GM10248 (cell line): ENCODE data around the gene PBX1.

ENCODE experiments used
- CTCF ChIA-PET: fragments of 300-600 bp; sonication (Branson Sonifier 250); formaldehyde crosslinking; extraction: SDS; loops from one replicate; lab custom pipeline; 2021; ENCODE audit warnings: antibody characterized with exemption; lab: Yijun Ruan, JAX
- POLR2A ChIA-PET: fragments of 350-650 bp; sonication (Branson Sonifier 250); formaldehyde crosslinking; extraction: SDS; loops from one replicate; lab custom pipeline; 2020; ENCODE audit warnings: antibody characterized with exemption; lab: Yijun Ruan, JAX
- DNase-seq: peaks from one replicate; pipeline ENCODE4 v3.0.0; 2012; ENCODE audit errors: extremely low spot score
- TF ChIP-seq, protein P1 (sequence below): IDR thresholded peaks from 2 replicates; pipeline ENCODE4 v1.5.1; 2012; ENCODE audit warnings: mild to moderate bottlenecking, low read depth; ENCODE audit errors: extremely low read depth, missing control alignments, control extremely low read depth

The PBX1 gene

DNA sequence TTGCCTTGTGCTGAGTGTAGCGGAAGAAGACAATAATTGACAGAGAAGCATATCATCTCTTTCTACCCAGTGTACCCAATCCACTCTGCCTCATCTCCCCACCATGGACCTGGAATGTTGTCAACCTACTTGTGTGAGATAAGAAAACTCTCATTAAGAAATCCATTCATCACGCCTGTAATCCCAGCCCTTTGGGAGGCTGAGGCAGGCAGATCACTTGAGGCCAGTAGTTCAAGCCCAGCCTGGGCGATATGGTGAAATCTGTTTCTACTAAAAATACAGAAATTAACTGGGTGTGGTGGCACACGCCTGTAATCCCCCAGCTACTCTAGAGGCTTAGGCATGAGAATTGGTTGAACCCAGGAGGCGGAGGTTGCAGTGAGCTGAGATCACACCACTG, 209.6 kb downstream of the PBX1 start:
- ChIA-PET CTCF (no interaction called here), POLR2A (no interaction called here)
- TF ChIP-seq, protein P1, sequence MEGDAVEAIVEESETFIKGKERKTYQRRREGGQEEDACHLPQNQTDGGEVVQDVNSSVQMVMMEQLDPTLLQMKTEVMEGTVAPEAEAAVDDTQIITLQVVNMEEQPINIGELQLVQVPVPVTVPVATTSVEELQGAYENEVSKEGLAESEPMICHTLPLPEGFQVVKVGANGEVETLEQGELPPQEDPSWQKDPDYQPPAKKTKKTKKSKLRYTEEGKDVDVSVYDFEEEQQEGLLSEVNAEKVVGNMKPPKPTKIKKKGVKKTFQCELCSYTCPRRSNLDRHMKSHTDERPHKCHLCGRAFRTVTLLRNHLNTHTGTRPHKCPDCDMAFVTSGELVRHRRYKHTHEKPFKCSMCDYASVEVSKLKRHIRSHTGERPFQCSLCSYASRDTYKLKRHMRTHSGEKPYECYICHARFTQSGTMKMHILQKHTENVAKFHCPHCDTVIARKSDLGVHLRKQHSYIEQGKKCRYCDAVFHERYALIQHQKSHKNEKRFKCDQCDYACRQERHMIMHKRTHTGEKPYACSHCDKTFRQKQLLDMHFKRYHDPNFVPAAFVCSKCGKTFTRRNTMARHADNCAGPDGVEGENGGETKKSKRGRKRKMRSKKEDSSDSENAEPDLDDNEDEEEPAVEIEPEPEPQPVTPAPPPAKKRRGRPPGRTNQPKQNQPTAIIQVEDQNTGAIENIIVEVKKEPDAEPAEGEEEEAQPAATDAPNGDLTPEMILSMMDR, result no peak
- no peak for DNase-seq

DNA sequence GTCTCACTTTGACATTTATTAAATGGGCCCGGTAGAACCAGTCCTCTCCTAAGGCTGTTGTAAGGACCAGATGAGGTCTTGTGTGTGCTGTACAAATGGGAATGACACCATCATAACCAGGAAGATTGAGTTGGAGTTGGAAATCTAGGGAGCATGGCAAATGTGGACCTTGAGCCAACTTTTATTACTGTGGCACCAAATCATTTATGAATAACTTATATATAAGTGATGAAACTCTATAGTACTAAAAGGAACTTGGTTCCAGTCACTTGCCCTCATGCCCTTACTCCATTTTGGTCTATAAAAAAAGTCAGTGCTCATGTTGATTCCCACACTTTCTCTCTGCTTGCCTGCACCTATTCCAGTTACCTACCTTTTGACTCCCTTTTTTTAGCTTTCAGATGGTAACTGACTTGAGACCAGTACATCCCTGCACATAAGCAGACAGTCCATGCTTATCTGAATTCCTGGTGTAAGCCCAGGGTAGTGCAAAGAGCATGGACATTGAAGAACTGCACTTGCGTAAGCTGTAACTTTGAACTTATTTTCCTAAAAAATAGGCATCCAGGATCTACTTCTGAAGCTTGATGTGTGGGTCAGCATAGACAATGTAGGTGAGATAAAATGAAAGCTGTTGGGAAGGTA, 210.6 kb downstream of the PBX1 start:
- ChIA-PET CTCF (interaction anchor here (1.0 to 1.1 kb wide), 2 partner anchors 11 to 18 kb away, joined by 3 to 5 read pairs; no protein-coding TSS in a partner anchor), POLR2A (no interaction called here)
- TF ChIP-seq, protein P1, result no peak

DNA sequence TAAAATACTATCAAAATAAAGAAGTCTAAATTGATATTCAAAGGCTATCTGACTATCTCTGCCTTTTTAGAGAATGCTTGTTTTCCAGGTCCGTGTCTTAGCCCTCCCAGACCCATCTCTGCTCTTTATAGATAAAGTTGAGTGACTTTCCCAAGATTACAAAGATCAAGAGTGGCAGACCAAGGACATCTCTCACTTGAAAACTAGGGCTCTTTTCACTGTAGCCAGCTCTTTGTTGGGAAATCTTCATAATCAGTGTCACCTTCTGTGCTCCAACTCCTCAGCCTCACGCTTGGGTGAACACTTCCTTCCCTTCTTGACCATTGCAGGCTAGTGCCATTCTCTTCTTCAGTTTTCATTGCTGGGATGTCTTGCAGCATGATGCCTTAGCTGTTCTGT, 211.1 kb downstream of the PBX1 start:
- DNase-seq, result no peak
- CTCF ChIA-PET, result interaction anchor here (1.0 to 1.1 kb wide), 2 partner anchors 10 to 17 kb away, joined by 3 to 5 read pairs; no protein-coding TSS in a partner anchor
- POLR2A ChIA-PET, result no interaction called here
- TF ChIP-seq, protein P1, result no peak

More for the DNA sequence above, 210.6 kb downstream of the PBX1 start:
- no peak for DNase-seq

DNA sequence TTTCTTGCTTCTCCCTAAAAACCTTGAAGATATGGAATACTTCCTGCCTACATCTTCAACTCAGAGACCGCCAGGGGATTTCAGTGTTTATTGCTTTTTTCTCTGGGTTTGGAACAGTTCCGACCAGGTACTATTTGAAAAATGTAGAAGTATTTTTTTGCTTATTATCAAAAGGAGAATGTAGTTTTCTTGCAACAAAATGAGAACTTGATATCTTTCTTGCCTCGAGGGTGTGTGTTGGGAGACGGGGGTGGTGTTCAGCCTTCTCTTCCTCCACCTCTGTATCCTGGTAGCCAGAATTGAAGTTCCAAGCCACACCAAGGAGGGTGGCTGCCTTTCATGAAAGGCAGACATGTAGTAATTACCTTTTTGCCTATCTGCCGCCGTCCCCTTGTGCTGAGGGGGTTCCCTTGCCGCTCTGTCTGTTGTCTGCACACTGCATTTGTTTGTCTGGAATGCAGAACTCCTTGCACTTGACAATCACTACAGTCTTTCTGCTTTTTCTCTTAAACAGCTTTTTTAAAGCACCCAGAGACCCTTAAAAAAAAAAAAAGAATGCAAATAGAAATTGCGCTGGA, 212.1 kb downstream of the PBX1 start:
- TF ChIP-seq, protein P1, result no peak
- CTCF ChIA-PET, result interaction anchor here (1.0 to 1.1 kb wide), 2 partner anchors 8 to 17 kb away, joined by 5 to 6 read pairs; no protein-coding TSS in a partner anchor
- POLR2A ChIA-PET, result no interaction called here
- DNase-seq, result no peak

DNA sequence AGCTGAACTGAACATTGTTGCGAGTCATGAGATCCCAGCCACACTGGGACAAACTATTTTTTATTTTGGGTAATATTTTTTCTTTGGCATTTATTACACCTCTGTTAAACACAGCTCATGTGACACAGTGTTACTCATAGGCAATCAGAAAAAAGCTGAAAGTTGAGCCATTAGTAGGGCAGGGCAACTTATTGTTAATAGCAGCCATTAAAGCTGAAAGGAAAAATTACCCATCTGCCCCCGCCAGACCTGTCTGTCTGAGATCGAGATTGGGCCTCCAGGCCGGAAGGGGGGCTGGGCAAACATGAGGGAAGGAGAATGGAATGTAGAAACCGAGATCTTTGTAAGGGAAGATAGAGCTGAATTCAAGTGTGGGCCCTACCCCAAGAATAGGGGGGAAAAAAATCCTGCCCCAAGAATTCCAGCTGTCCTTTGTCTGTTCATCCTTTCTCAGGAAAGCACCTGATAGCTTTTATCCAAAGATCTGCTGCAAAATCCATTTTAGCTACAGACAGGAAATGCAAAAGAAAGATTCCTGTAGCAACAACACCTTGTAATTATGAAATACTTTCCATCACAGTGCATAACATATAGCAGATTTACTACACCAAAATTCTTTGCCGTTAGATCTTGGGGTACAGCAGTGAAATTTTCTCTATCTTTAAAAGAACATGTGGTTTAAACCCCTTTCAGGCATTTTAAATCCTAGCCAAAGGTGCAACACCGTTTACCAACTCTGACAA, 212.8 kb downstream of the PBX1 start:
- POLR2A ChIA-PET, result no interaction called here
- TF ChIP-seq, protein P1, result no peak
- no peak for DNase-seq
- CTCF ChIA-PET, result interaction anchor here (1.0 to 1.1 kb wide), 2 partner anchors 8 to 16 kb away, joined by 5 to 6 read pairs; no protein-coding TSS in a partner anchor

DNA sequence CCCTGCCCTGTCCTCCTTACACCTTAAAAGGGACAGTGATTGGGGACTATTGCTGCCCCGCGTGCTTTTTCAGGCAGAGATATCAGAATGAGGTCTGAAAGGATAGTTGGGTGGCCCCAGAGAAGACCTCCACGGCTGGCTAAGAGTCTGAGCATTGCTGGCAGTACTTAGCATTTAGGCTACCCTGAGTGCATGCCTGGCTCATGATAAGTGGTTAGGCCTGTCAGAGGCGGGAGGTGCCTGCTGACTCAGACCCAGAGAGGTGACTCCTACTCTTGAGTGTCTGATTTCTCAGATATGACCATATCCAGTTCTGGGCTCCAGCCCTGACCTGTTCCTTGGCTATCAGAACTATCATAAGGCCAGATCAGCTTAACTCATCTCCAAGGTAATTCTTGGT, 213.7 kb downstream of the PBX1 start:
- CTCF ChIA-PET, result interaction anchor here (2.0 kb wide), 1 partner anchor 13 kb away, joined by 7 read pairs; no protein-coding TSS in a partner anchor
- POLR2A ChIA-PET, result no interaction called here
- TF ChIP-seq, protein P1, result no peak
- no peak for DNase-seq
